ENCODE measurements around the gene COL4A2.

The COL4A2 gene

GRCh38 chr13:110299283-110299840 lies 7.7 kb upstream of the COL4A2 start:
- Histone ChIP-seq H3K4me1 (ENCODE audit: low read depth, poor library complexity, severe bottlenecking) (no peaks in the 10 kb centered on the region), H3K4me2 (no peak overlapping the region), H3K27me3 (ENCODE audit: insufficient read depth, low read depth) (no peaks in the 10 kb centered on the region), H2AFZ (ENCODE audit: low read depth) (no peak overlapping the region), H3K9ac (no peak overlapping the region), H4K20me1 (ENCODE audit: insufficient read depth) (no peaks in the 10 kb centered on the region), H3K36me3 (ENCODE audit: insufficient read depth) (no peaks in the 10 kb centered on the region), H3K27ac (no peak overlapping the region), H3K4me3 (IDR thresholded peaks at IDR 0.05; ENCODE audit: insufficient read depth, low read depth, low read length) (no peak overlapping the region), H3K79me2 (ENCODE audit: insufficient read depth, low read depth) (no peaks in the 10 kb centered on the region)
- TF ChIP-seq CTCF (conservative IDR thresholded peaks at IDR 0.05; ENCODE audit: low read depth, low read length): no peak

GRCh38 chr13:110300090-110300815 lies 6.8 kb upstream of the COL4A2 start:
- H3K4me2 ChIP-seq: no peak overlapping the region
- H3K9ac ChIP-seq: no peak overlapping the region
- no peak overlapping the region for H2AFZ ChIP-seq (ENCODE audit: low read depth)
- no peaks in the 10 kb centered on the region for H4K20me1 ChIP-seq (ENCODE audit: insufficient read depth)
- TF ChIP-seq CTCF (conservative IDR thresholded peaks at IDR 0.05; ENCODE audit: low read depth, low read length): no peak
- no peak overlapping the region for H3K27ac ChIP-seq
- no peaks in the 10 kb centered on the region for H3K27me3 ChIP-seq (ENCODE audit: insufficient read depth, low read depth)
- H3K36me3 ChIP-seq (ENCODE audit: insufficient read depth): no peaks in the 10 kb centered on the region
- H3K4me3 ChIP-seq (IDR thresholded peaks at IDR 0.05; ENCODE audit: insufficient read depth, low read depth, low read length): no peak overlapping the region
- no peaks in the 10 kb centered on the region for H3K79me2 ChIP-seq (ENCODE audit: insufficient read depth, low read depth)
- no peaks in the 10 kb centered on the region for H3K4me1 ChIP-seq (ENCODE audit: low read depth, poor library complexity, severe bottlenecking)

- Histone ChIP-seq H2AFZ (ENCODE audit: low read depth) (no peak overlapping the region), H3K27ac (no peak overlapping the region), H3K9ac (no peak overlapping the region), H3K36me3 (ENCODE audit: insufficient read depth) (no peaks in the 10 kb centered on the region), H3K4me1 (ENCODE audit: low read depth, poor library complexity, severe bottlenecking) (no peaks in the 10 kb centered on the region), H3K79me2 (ENCODE audit: insufficient read depth, low read depth) (no peaks in the 10 kb centered on the region), H4K20me1 (ENCODE audit: insufficient read depth) (no peaks in the 10 kb centered on the region), H3K4me2 (no peak overlapping the region), H3K27me3 (ENCODE audit: insufficient read depth, low read depth) (no peaks in the 10 kb centered on the region), H3K4me3 (IDR thresholded peaks at IDR 0.05; ENCODE audit: insufficient read depth, low read depth, low read length) (no peak overlapping the region)
- no peak for TF ChIP-seq CTCF (conservative IDR thresholded peaks at IDR 0.05; ENCODE audit: low read depth, low read length)
These were observed 6.0 kb upstream of the COL4A2 start for GRCh38 chr13:110301083-110301482.

GRCh38 chr13:110301606-110302553 lies 5.2 kb upstream of the COL4A2 start:
- H3K4me1 ChIP-seq (ENCODE audit: low read depth, poor library complexity, severe bottlenecking): no peaks in the 10 kb centered on the region
- no peaks in the 10 kb centered on the region for H3K27me3 ChIP-seq (ENCODE audit: insufficient read depth, low read depth)
- no peaks in the 10 kb centered on the region for H3K79me2 ChIP-seq (ENCODE audit: insufficient read depth, low read depth)
- no peak overlapping the region for H3K27ac ChIP-seq
- no peaks in the 10 kb centered on the region for H3K36me3 ChIP-seq (ENCODE audit: insufficient read depth)
- no peak overlapping the region for H3K4me3 ChIP-seq (IDR thresholded peaks at IDR 0.05; ENCODE audit: insufficient read depth, low read depth, low read length)
- H3K9ac ChIP-seq: no peak overlapping the region
- TF ChIP-seq CTCF (conservative IDR thresholded peaks at IDR 0.05; ENCODE audit: low read depth, low read length): no peak
- H2AFZ ChIP-seq (ENCODE audit: low read depth): no peak overlapping the region
- no peaks in the 10 kb centered on the region for H4K20me1 ChIP-seq (ENCODE audit: insufficient read depth)
- H3K4me2 ChIP-seq: no peak overlapping the region
